Lung microvascular endothelial cell (primary cell): ENCODE data around the gene SKAP2. TPM values are rescaled to one million over a fixed set of nuclear protein-coding genes. Genes with fewer than 3 reads are reported as not detected.

Experiments used
- total RNA-seq: library from RNA; depleted of rRNA; stranded (reverse); fragments of >200 nt; gene quantifications from 2 replicates; pipeline ENCODE4 v1.2.1, GENCODE V29; 2014

SKAP2 gene
- total RNA-seq, 1 donor from 2014 or later, result 13.7 TPM

Other genes starting within 250 kb of the SKAP2 start
- gene HOXA1, start 231.4 kb upstream of the SKAP2 start, total RNA-seq, result 0.40 and 0.44 TPM in 2 replicates
- gene HOXA2, start 238.1 kb upstream of the SKAP2 start, total RNA-seq, result 0.20 and 0.22 TPM in 2 replicates